ENCODE data around the gene MAP9. TPM values are rescaled to one million over a fixed set of nuclear protein-coding genes. Genes with fewer than 3 reads are reported as not detected.

MAP9 gene
- total and polyA plus RNA-seq, 2 donors (not counting 3 experiments of a cell fraction or from before 2014, with no cell fraction given), result 0.17 to 1.3 TPM

GRCh38 chr4:155411546-155411945 lies 34.8 kb upstream of the MAP9 start:
- TF ChIP-seq EZH2 (IDR thresholded peaks at IDR 0.05; ENCODE audit: borderline replicate concordance, low read depth, low read length, severe bottlenecking) (no peak), POLR2AphosphoS5 (IDR thresholded peaks at IDR 0.05; ENCODE audit: insufficient read depth, low read depth, low read length) (no peak)
- ChIA-PET CTCF (no interaction called here), POLR2A (no interaction called here)
- Histone ChIP-seq H3K9ac (replicated peaks; ENCODE audit: extremely low read depth, insufficient read depth, low read length) (no peak overlapping the region), H3K36me3 (ENCODE audit: control insufficient read depth in 2 of 2, extremely low read depth in 1 of 2, insufficient read depth in 2 of 2, low read length in 2 of 2) (no peaks in the 10 kb centered on the region), H3K4me2 (ENCODE audit: insufficient read depth, low read length) (no peak overlapping the region), H3K27ac (ENCODE audit: insufficient read depth, low read depth, low read length) (no peak overlapping the region), H3K9me1 (replicated peaks; ENCODE audit: control insufficient read depth, extremely low read depth, insufficient read depth, low read length) (no peaks in the 10 kb centered on the region), H3K4me3 (replicated peaks in 1 of 3; ENCODE audit: insufficient read depth in 1 of 3, low read depth in 1 of 3, low read length in 3 of 3) (no peak overlapping the region), H3K4me1 (ENCODE audit: control insufficient read depth, extremely low read depth, insufficient read depth, low read length) (no peaks in the 10 kb centered on the region), H3K9me3 (replicated peaks; ENCODE audit: control insufficient read depth, insufficient read depth, low read length) (no peaks in the 10 kb centered on the region), H3K79me2 (ENCODE audit: control insufficient read depth, insufficient read depth, low read length) (no peaks in the 10 kb centered on the region), H4K20me1 (replicated peaks; ENCODE audit: control insufficient read depth, extremely low read depth, insufficient read depth, low read length) (no peaks in the 10 kb centered on the region), H3K27me3 (ENCODE audit: control insufficient read depth in 2 of 2, insufficient read depth in 2 of 2, low read length in 2 of 2) (no peaks in the 10 kb centered on the region), H2AFZ (ENCODE audit: low read depth, low read length) (no peak overlapping the region)
- BruUV-seq (replicated peaks), result no TSS peak
- FAIRE-seq (no peak), DNase-seq (ENCODE audit: low read depth, low spot score) (no peak)
- intact Hi-C loops (cut with micrococcal nuclease) (no loop called here), dilution Hi-C loops (cut with MboI; ENCODE audit: extremely low pct_ligation_motif_present, low sequenced_read_pairs) (no loop called here)

DNA sequence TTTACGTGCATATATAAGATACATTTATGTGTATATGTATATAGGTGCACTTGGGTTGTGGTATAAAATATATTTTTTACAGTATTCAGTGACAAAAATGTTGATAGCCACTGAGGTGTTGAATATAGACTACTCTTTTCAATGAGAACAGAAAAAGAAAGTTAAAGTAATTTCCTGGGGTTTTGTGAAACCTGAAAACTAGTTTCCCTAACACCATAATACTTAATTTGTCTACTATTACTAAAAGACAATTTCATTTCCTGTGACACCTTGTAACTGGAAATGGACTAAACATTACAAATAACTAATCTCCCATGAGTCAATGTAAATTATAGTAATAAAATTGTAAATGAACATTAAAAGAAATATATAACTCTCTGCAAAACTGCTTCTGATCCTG lies 32.0 kb upstream of the MAP9 start:
- no peak overlapping the region for H3K9ac ChIP-seq (replicated peaks; ENCODE audit: extremely low read depth, insufficient read depth, low read length)
- ChIA-PET CTCF (interaction anchor here (1.0 kb wide), 1 partner anchor 378 kb away, joined by 3 read pairs; no protein-coding TSS in a partner anchor), POLR2A (no interaction called here)
- no peaks in the 10 kb centered on the region for H4K20me1 ChIP-seq (replicated peaks; ENCODE audit: control insufficient read depth, extremely low read depth, insufficient read depth, low read length)
- H3K9me3 ChIP-seq (replicated peaks; ENCODE audit: control insufficient read depth, insufficient read depth, low read length), result no peaks in the 10 kb centered on the region
- H3K4me1 ChIP-seq (ENCODE audit: control insufficient read depth, extremely low read depth, insufficient read depth, low read length), result no peaks in the 10 kb centered on the region
- no peaks in the 10 kb centered on the region for H3K9me1 ChIP-seq (replicated peaks; ENCODE audit: control insufficient read depth, extremely low read depth, insufficient read depth, low read length)
- H3K79me2 ChIP-seq (ENCODE audit: control insufficient read depth, insufficient read depth, low read length), result no peaks in the 10 kb centered on the region
- peaks cover 0 to under 1% of the 10 kb centered on the region in 2 experiments for H3K27me3 ChIP-seq (ENCODE audit: control insufficient read depth in 2 of 2, insufficient read depth in 2 of 2, low read length in 2 of 2)
- dilution Hi-C loops (cut with MboI; ENCODE audit: extremely low pct_ligation_motif_present, low sequenced_read_pairs), result no loop called here
- no peak overlapping the region for H3K27ac ChIP-seq (ENCODE audit: insufficient read depth, low read depth, low read length)
- DNase-seq (ENCODE audit: low read depth, low spot score) (no peak), FAIRE-seq (no peak)
- BruUV-seq (replicated peaks), result no TSS peak
- H3K4me3 ChIP-seq (replicated peaks in 1 of 3; ENCODE audit: insufficient read depth in 1 of 3, low read depth in 1 of 3, low read length in 3 of 3), result no peak overlapping the region
- intact Hi-C loops (cut with micrococcal nuclease), result no loop called here
- H2AFZ ChIP-seq (ENCODE audit: low read depth, low read length), result no peak overlapping the region
- no peak overlapping the region for H3K4me2 ChIP-seq (ENCODE audit: insufficient read depth, low read length)
- H3K36me3 ChIP-seq (ENCODE audit: control insufficient read depth in 2 of 2, extremely low read depth in 1 of 2, insufficient read depth in 2 of 2, low read length in 2 of 2), result no peaks in the 10 kb centered on the region
- TF ChIP-seq EZH2 (IDR thresholded peaks at IDR 0.05; ENCODE audit: borderline replicate concordance, low read depth, low read length, severe bottlenecking) (no peak), GATA2 (IDR thresholded peaks at IDR 0.05; ENCODE audit: insufficient read depth, insufficient read length, low read depth, low read length) (no peak), POLR2AphosphoS5 (IDR thresholded peaks at IDR 0.05; ENCODE audit: insufficient read depth, low read depth, low read length) (no peak), MYC (IDR thresholded peaks at IDR 0.05; ENCODE audit: low read depth, low read length) (no peak), CTCF (IDR thresholded peaks at IDR 0.05; ENCODE audit: extremely low read depth in 1 of 2, insufficient read depth in 1 of 2, low read depth in 1 of 2, low read length in 2 of 2) (no peak), POLR2A (IDR thresholded peaks at IDR 0.05; ENCODE audit: low read depth, low read length) (no peak)

All from endothelial cell of umbilical vein (primary cell).